Stomach (tissue), 4 donors: ENCODE data around the gene C1QTNF12.

ENCODE experiments used
- CTCF ChIP-seq, 7 experiments: fragments of 450-650 bp in 4 of 7; fragments of 200-600 bp in 3 of 7; sonication (generic) in 3 of 7; IDR thresholded peaks; one replicate each; pipeline ENCODE4 v1.5.1; 2016 to 2019; ENCODE audit warnings: antibody characterized with exemption in 7 of 7, control low read depth in 2 of 7, mild to moderate bottlenecking in 1 of 7
- EP300 ChIP-seq: sonication (generic); formaldehyde crosslinking; IDR thresholded peaks from one replicate; pipeline ENCODE4 v1.6.1; 2017; ENCODE audit warnings: antibody characterized with exemption
- POLR2A ChIP-seq, 4 donors: fragments of 450-650 bp; IDR thresholded peaks; one replicate each; pipeline ENCODE4 v1.6.1; 2016; ENCODE audit warnings: antibody characterized with exemption in 4 of 4, control low read depth in 2 of 4, mild to moderate bottlenecking in 1 of 4, moderate library complexity in 1 of 4
- POLR2AphosphoS5 ChIP-seq, 3 donors: sonication (generic); formaldehyde crosslinking; IDR thresholded peaks; one replicate each; pipeline ENCODE4 v1.6.1; 2016; ENCODE audit warnings: antibody characterized with exemption in 3 of 3

- TF ChIP-seq POLR2A (IDR thresholded peaks at IDR 0.05) (no peak), CTCF (IDR thresholded peaks at IDR 0.05) (no peak), EP300 (no peak), POLR2AphosphoS5 (IDR thresholded peaks at IDR 0.05) (peak in 2 of 3 donors; percentile 9 to 47)
These were observed 21.2 kb downstream of the C1QTNF12 start for GRCh38 chr1:1225238-1225845.
